OCI-LY1 (cell line): ENCODE data around the gene TMEM255A.
"Not testable (repeated sequence)": the region's sequence is repeated elsewhere in the genome, so short reads cannot be mapped to it uniquely, and the experiment has no call there.

ENCODE experiments used
- H2AFZ ChIP-seq: fragments of 200-600 bp; sonication (generic), shearing (Covaris generic); 2 replicates; pipeline ENCODE4 v1.6.0; 2014; ENCODE audit warnings: antibody characterized with exemption, mild to moderate bottlenecking, low read length
- H3F3A ChIP-seq: fragments of 200-600 bp; sonication (generic), shearing (Covaris generic); 2 replicates; pipeline ENCODE4 v1.6.0; 2014; ENCODE audit warnings: mild to moderate bottlenecking, antibody characterized with exemption, low read length, moderate library complexity; ENCODE audit not compliant: insufficient read depth
- H3K27ac ChIP-seq: fragments of 200-600 bp; sonication (generic); 2 replicates; pipeline ENCODE4 v1.5.1; 2014; ENCODE audit warnings: low read length, mixed run types, mild to moderate bottlenecking, low read depth; ENCODE audit not compliant: poor library complexity, severe bottlenecking
- H3K27me3 ChIP-seq: fragments of 200-600 bp; sonication (generic); 2 replicates; pipeline ENCODE4 v1.6.0; 2014; ENCODE audit warnings: antibody characterized with exemption, mild to moderate bottlenecking, low read length, moderate library complexity; ENCODE audit not compliant: insufficient read depth
- H3K36me3 ChIP-seq: fragments of 200-600 bp; sonication (generic); 2 replicates; pipeline ENCODE4 v1.6.1; 2014; ENCODE audit warnings: mild to moderate bottlenecking, antibody characterized with exemption, low read length, moderate library complexity, mixed read lengths; ENCODE audit not compliant: insufficient read depth
- H3K4me1 ChIP-seq: fragments of 200-600 bp; sonication (generic); 2 replicates; pipeline ENCODE4 v1.5.1; 2014; ENCODE audit warnings: mild to moderate bottlenecking, low read length, moderate library complexity; ENCODE audit not compliant: insufficient read depth, severe bottlenecking
- H3K4me2 ChIP-seq: fragments of 200-600 bp; sonication (generic), shearing (Covaris generic); 2 replicates; pipeline ENCODE4 v1.6.1; 2014; ENCODE audit warnings: low read length
- H3K4me3 ChIP-seq: fragments of 200-600 bp; sonication (generic); 2 replicates; pipeline ENCODE4 v1.5.1; 2014; ENCODE audit warnings: low read length, low read depth, mild to moderate bottlenecking, mixed read lengths; ENCODE audit not compliant: poor library complexity, severe bottlenecking
- H3K79me2 ChIP-seq: fragments of 200-600 bp; shearing (Covaris generic); 2 replicates; pipeline ENCODE4 v1.6.1; 2016; ENCODE audit warnings: mixed run types, low read length, mixed read lengths; ENCODE audit not compliant: insufficient read depth
- H3K9ac ChIP-seq: fragments of 200-600 bp; sonication (generic), shearing (Covaris generic); 2 replicates; pipeline ENCODE4 v1.6.1; 2014; ENCODE audit warnings: mild to moderate bottlenecking, low read length, mixed read lengths
- H3K9me2 ChIP-seq: fragments of 200-600 bp; sonication (generic), shearing (Covaris generic); 2 replicates; pipeline ENCODE4 v1.6.1; 2014; ENCODE audit warnings: low read depth, mild to moderate bottlenecking, low read length, mixed read lengths
- H3K9me3 ChIP-seq: fragments of 200-600 bp; shearing (Covaris generic); 2 replicates; pipeline ENCODE4 v1.6.1; 2014; ENCODE audit warnings: low read length, mixed read lengths
- H4K20me1 ChIP-seq: fragments of 200-600 bp; sonication (generic), shearing (Covaris generic); 2 replicates; pipeline ENCODE4 v1.6.0; 2016; ENCODE audit warnings: mild to moderate bottlenecking, low read length; ENCODE audit not compliant: insufficient read depth
- EZH2 ChIP-seq: fragments of 200-600 bp; sonication (generic), shearing (Covaris generic); IDR thresholded peaks from 2 replicates; pipeline ENCODE4 v1.8.0; 2017; ENCODE audit warnings: borderline replicate concordance, mixed run types, mild to moderate bottlenecking, antibody characterized with exemption, low read length, moderate library complexity, mixed read lengths
- TF ChIP-seq, protein P1 (sequence below): fragments of 200-600 bp; sonication (generic), shearing (Covaris generic); IDR thresholded peaks from 2 replicates; pipeline ENCODE4 v1.5.1; 2017; ENCODE audit warnings: mild to moderate bottlenecking, antibody characterized with exemption, low read length, moderate library complexity, mixed read lengths

Gene TMEM255A

DNA sequence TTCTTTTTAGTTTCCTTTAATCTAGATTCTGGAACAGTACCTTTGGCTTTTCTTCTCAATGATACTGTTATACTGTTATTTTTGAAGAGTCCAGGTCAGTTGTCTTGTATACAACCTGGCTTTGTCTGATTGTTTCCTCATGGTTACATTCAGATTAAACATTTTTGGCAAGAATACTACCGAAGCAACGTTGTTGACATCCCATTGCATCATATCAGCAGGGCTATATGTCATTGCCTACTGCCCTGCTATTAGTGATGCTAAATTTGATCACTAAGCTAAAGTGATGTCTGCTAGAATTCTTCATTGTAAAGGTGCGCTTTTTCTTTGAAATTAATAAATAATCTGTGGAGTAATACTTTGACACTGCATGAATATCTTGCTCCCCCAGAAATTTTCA, 44.8 kb upstream of the TMEM255A start:
- TF ChIP-seq EZH2, result no peak
- TF ChIP-seq, protein P1, sequence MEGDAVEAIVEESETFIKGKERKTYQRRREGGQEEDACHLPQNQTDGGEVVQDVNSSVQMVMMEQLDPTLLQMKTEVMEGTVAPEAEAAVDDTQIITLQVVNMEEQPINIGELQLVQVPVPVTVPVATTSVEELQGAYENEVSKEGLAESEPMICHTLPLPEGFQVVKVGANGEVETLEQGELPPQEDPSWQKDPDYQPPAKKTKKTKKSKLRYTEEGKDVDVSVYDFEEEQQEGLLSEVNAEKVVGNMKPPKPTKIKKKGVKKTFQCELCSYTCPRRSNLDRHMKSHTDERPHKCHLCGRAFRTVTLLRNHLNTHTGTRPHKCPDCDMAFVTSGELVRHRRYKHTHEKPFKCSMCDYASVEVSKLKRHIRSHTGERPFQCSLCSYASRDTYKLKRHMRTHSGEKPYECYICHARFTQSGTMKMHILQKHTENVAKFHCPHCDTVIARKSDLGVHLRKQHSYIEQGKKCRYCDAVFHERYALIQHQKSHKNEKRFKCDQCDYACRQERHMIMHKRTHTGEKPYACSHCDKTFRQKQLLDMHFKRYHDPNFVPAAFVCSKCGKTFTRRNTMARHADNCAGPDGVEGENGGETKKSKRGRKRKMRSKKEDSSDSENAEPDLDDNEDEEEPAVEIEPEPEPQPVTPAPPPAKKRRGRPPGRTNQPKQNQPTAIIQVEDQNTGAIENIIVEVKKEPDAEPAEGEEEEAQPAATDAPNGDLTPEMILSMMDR, result no peak
- no peaks in the 10 kb centered on the region for H4K20me1 ChIP-seq
- H3K36me3 ChIP-seq, result no peaks in the 10 kb centered on the region
- H3K9me2 ChIP-seq, result no peaks in the 10 kb centered on the region
- H3F3A ChIP-seq, result no peaks in the 10 kb centered on the region
- H3K4me3 ChIP-seq, result no peak overlapping the region
- H3K9me3 ChIP-seq, result no peaks in the 10 kb centered on the region
- H3K27me3 ChIP-seq, result no peaks in the 10 kb centered on the region
- H3K4me2 ChIP-seq, result no peak overlapping the region
- no peak overlapping the region for H3K9ac ChIP-seq
- H3K4me1 ChIP-seq, result no peaks in the 10 kb centered on the region
- H2AFZ ChIP-seq, result no peak overlapping the region
- H3K27ac ChIP-seq, result no peak overlapping the region
- H3K79me2 ChIP-seq, result no peaks in the 10 kb centered on the region

DNA sequence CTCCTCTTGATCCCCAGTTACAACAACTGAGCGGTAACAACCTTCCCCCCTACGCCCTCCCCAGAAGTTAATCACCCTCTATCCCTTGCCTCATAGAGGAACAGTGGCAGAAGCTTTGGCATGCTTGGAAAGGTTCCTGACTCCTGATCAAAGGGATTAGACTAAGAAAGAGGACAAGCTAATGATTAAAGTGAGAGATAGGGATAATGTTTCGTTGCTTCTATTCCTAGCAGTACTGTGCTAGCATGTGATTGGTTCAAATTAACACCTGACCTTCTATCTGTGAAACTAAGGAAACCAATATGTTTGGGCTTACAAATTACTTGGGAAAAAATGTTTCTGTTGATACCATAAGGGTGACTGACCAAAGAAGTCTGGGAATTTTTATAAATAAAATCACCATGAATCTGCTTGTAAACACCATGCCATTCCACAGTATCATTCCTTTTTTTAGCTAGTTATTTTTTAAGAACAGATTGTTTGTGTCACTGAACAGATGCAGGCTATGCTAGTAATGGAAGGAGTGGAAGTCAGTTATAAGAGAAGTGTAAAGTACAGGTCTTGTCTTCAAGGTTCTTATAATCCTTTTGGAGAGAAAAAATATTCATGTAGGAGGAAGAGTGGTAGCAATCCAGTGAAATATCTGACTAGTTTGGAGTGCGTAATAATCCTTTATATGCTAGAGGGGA, 39.3 kb upstream of the TMEM255A start:
- Histone ChIP-seq H3K4me2 (no peak overlapping the region), H3K9me2 (no peaks in the 10 kb centered on the region), H3F3A (no peaks in the 10 kb centered on the region), H2AFZ (no peak overlapping the region), H4K20me1 (no peaks in the 10 kb centered on the region), H3K9me3 (no peaks in the 10 kb centered on the region), H3K79me2 (no peaks in the 10 kb centered on the region), H3K4me1 (no peaks in the 10 kb centered on the region), H3K4me3 (no peak overlapping the region), H3K27ac (no peak overlapping the region), H3K36me3 (no peaks in the 10 kb centered on the region), H3K27me3 (no peaks in the 10 kb centered on the region), H3K9ac (no peak overlapping the region)
- no peak for TF ChIP-seq EZH2
- TF ChIP-seq, protein P1, result no peak

DNA sequence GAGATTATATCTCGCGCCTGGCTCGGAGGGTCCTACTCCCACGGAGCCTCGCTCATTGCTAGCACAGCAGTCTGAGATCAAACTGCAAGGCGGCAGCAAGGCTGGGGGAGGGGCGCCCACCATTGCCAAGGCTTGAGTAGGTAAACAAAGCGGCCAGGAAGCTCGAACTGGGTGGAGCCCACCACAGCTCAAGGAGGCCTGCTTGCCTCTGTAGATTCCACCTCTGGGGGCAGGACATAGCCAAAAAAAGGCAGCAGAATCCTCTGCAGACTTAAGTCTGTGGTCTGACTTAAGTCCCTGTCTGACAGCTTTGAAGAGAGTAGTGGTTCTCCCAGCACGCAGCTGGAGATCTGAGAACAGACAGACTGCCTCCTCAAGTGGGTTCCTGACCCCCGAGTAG, 33.3 kb upstream of the TMEM255A start:
- H3K4me1 ChIP-seq, H3K27me3 ChIP-seq, H3K4me2 ChIP-seq, H3K4me3 ChIP-seq, H3K9me3 ChIP-seq, H2AFZ ChIP-seq, H3K27ac ChIP-seq, H3K9me2 ChIP-seq, H3F3A ChIP-seq, H3K9ac ChIP-seq, H4K20me1 ChIP-seq, H3K79me2 ChIP-seq, H3K36me3 ChIP-seq: not testable (repeated sequence)

DNA sequence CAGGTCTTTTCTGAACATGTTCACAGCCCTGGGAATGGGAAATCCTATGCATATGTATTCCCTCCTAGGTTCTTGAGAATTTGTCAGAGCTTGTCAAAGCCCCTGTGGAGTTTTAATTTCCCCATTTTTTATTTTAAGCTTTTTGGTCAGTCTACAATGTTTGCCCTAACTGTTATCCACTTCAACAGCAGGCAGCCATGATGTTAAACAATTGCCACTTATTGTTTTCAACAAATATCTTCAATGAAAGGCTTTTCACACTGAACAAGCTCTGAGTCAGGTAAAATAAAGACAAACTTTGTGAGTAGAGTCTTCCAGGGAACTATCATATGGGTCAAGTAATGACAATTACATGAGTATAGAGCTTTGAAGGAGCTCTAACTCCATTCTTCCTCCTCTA, 25.6 kb upstream of the TMEM255A start:
- Histone ChIP-seq H3K79me2 (no peaks in the 10 kb centered on the region), H3F3A (no peaks in the 10 kb centered on the region), H3K36me3 (no peaks in the 10 kb centered on the region), H3K27me3 (no peaks in the 10 kb centered on the region), H3K9me2 (no peaks in the 10 kb centered on the region), H3K4me1 (no peaks in the 10 kb centered on the region), H3K9ac (no peak overlapping the region), H3K4me2 (no peak overlapping the region), H4K20me1 (no peaks in the 10 kb centered on the region), H3K27ac (no peak overlapping the region), H2AFZ (no peak overlapping the region), H3K4me3 (no peak overlapping the region), H3K9me3 (no peaks in the 10 kb centered on the region)
- TF ChIP-seq, protein P1, result no peak
- no peak for TF ChIP-seq EZH2
